HEK293 (cell line): ENCODE measurements around the gene MED6.

ENCODE experiments used
- CTCF ChIA-PET: fragments of 350-600 bp; formaldehyde crosslinking; extraction: SDS; loops from one replicate; lab custom pipeline; 2021; ENCODE audit warnings: antibody characterized with exemption; lab: Yijun Ruan, JAX
- POLR2A ChIA-PET: fragments of 300-600 bp; formaldehyde crosslinking; extraction: SDS; loops from one replicate; lab custom pipeline; 2020; ENCODE audit warnings: antibody characterized with exemption, inconsistent platforms; lab: Yijun Ruan, JAX
- H3K27ac ChIP-seq: fragments of 200-500 bp; sonication (Bioruptor generic); 2 replicates; pipeline ENCODE4 v1.5.1; 2014; ENCODE audit warnings: low read depth, low read length, control low read depth, inconsistent platforms; ENCODE audit errors: extremely low read depth
- H3K36me3 ChIP-seq, 2 experiments: fragments of 200-500 bp in 1 of 2; sonication (Bioruptor generic) in 1 of 2; 1 replicate in 1 of 2; 2 replicates in 1 of 2; pipeline ENCODE4 v1.5.1; 2014 to 2017; ENCODE audit warnings: inconsistent platforms in 2 of 2, low read length in 2 of 2; ENCODE audit not compliant: control insufficient read depth in 2 of 2, insufficient read depth in 1 of 2
- H3K4me1 ChIP-seq: fragments of 200-500 bp; sonication (Bioruptor generic); 2 replicates; pipeline ENCODE4 v1.5.1; 2014; ENCODE audit warnings: mild to moderate bottlenecking, low read length, inconsistent platforms; ENCODE audit not compliant: control insufficient read depth, insufficient read depth
- H3K4me3 ChIP-seq: 2 replicates; pipeline ENCODE4 v1.5.1; 2011; ENCODE audit warnings: low read depth, mild to moderate bottlenecking, control low read depth, low read length, moderate library complexity
- H3K9me3 ChIP-seq: fragments of 200-500 bp; sonication (Bioruptor generic); 2 replicates; pipeline ENCODE4 v1.5.1; 2014; ENCODE audit warnings: low read depth, low read length, inconsistent platforms; ENCODE audit not compliant: control insufficient read depth, insufficient read depth
- KLF7 ChIP-seq: fragments of 450-650 bp; formaldehyde crosslinking; IDR thresholded peaks from 2 replicates; pipeline ENCODE4 v1.5.1; 2016; ENCODE audit warnings: missing biosample characterization, missing genetic modification characterization, borderline replicate concordance
- KLF9 ChIP-seq: fragments of 450-650 bp; formaldehyde crosslinking; IDR thresholded peaks from 2 replicates; pipeline ENCODE4 v1.5.1; 2016; ENCODE audit warnings: missing biosample characterization, missing genetic modification characterization, low read depth
- PATZ1 ChIP-seq: fragments of 450-650 bp; formaldehyde crosslinking; IDR thresholded peaks from 2 replicates; pipeline ENCODE4 v1.5.1; 2016; ENCODE audit warnings: missing biosample characterization, missing genetic modification characterization
- YY2 ChIP-seq: fragments of 450-650 bp; formaldehyde crosslinking; IDR thresholded peaks from 2 replicates; pipeline ENCODE4 v1.5.1; 2016; ENCODE audit warnings: missing biosample characterization, missing genetic modification characterization
- ZBTB10 ChIP-seq: fragments of 450-650 bp; formaldehyde crosslinking; IDR thresholded peaks from 2 replicates; pipeline ENCODE4 v1.5.1; 2016; ENCODE audit warnings: missing biosample characterization, missing genetic modification characterization
- ZBTB20 ChIP-seq: fragments of 450-650 bp; formaldehyde crosslinking; IDR thresholded peaks from 2 replicates; pipeline ENCODE4 v1.5.1; 2016; ENCODE audit warnings: missing biosample characterization, missing genetic modification characterization
- ZBTB48 ChIP-seq: fragments of 450-650 bp; formaldehyde crosslinking; IDR thresholded peaks from 2 replicates; pipeline ENCODE4 v1.5.1; 2016; ENCODE audit warnings: missing biosample characterization, missing genetic modification characterization
- ZEB2 ChIP-seq: fragments of 450-650 bp; formaldehyde crosslinking; IDR thresholded peaks from 2 replicates; pipeline ENCODE4 v1.5.1; 2016; ENCODE audit warnings: missing biosample characterization, missing genetic modification characterization
- ZFP3 ChIP-seq: fragments of 450-650 bp; formaldehyde crosslinking; IDR thresholded peaks from 2 replicates; pipeline ENCODE4 v1.5.1; 2016; ENCODE audit warnings: low read depth, missing biosample characterization, missing genetic modification characterization
- ZFP69B ChIP-seq: fragments of 450-650 bp; formaldehyde crosslinking; IDR thresholded peaks from 2 replicates; pipeline ENCODE4 v1.5.1; 2016; ENCODE audit warnings: missing biosample characterization, missing genetic modification characterization
- ZIC2 ChIP-seq: fragments of 450-650 bp; formaldehyde crosslinking; IDR thresholded peaks from 2 replicates; pipeline ENCODE4 v1.5.1; 2016; ENCODE audit warnings: missing biosample characterization, missing genetic modification characterization
- ZNF112 ChIP-seq: fragments of 450-650 bp; formaldehyde crosslinking; IDR thresholded peaks from 2 replicates; pipeline ENCODE4 v1.5.0; 2017; ENCODE audit warnings: missing biosample characterization, missing genetic modification characterization
- ZNF146 ChIP-seq: fragments of 450-650 bp; formaldehyde crosslinking; IDR thresholded peaks from 2 replicates; pipeline ENCODE4 v1.5.1; 2016; ENCODE audit warnings: missing biosample characterization, missing genetic modification characterization
- ZNF2 ChIP-seq: fragments of 450-650 bp; formaldehyde crosslinking; IDR thresholded peaks from 2 replicates; pipeline ENCODE4 v1.5.1; 2016; ENCODE audit warnings: missing biosample characterization, missing genetic modification characterization
- ZNF214 ChIP-seq: fragments of 450-650 bp; formaldehyde crosslinking; IDR thresholded peaks from 2 replicates; pipeline ENCODE4 v1.5.1; 2017; ENCODE audit warnings: missing biosample characterization, mild to moderate bottlenecking, missing genetic modification characterization, borderline replicate concordance
- ZNF311 ChIP-seq: fragments of 450-650 bp; formaldehyde crosslinking; IDR thresholded peaks from 2 replicates; pipeline ENCODE4 v1.5.1; 2017; ENCODE audit warnings: missing biosample characterization, missing genetic modification characterization, borderline replicate concordance
- ZNF350 ChIP-seq: fragments of 450-650 bp; formaldehyde crosslinking; IDR thresholded peaks from 2 replicates; pipeline ENCODE4 v1.5.0; 2017; ENCODE audit warnings: missing biosample characterization, mild to moderate bottlenecking, missing genetic modification characterization
- ZNF404 ChIP-seq: fragments of 450-650 bp; formaldehyde crosslinking; IDR thresholded peaks from 2 replicates; pipeline ENCODE4 v1.5.1; 2017; ENCODE audit warnings: missing biosample characterization, missing genetic modification characterization
- ZNF423 ChIP-seq: fragments of 450-650 bp; formaldehyde crosslinking; IDR thresholded peaks from 2 replicates; pipeline ENCODE4 v1.5.1; 2016; ENCODE audit warnings: missing biosample characterization, missing genetic modification characterization
- ZNF48 ChIP-seq: fragments of 450-650 bp; formaldehyde crosslinking; IDR thresholded peaks from 2 replicates; pipeline ENCODE4 v1.5.1; 2016; ENCODE audit warnings: missing biosample characterization, missing genetic modification characterization
- ZNF501 ChIP-seq: fragments of 450-650 bp; formaldehyde crosslinking; IDR thresholded peaks from 2 replicates; pipeline ENCODE4 v1.5.1; 2016; ENCODE audit warnings: missing biosample characterization, missing genetic modification characterization
- ZNF514 ChIP-seq: fragments of 450-650 bp; formaldehyde crosslinking; IDR thresholded peaks from 2 replicates; pipeline ENCODE4 v1.5.1; 2016; ENCODE audit warnings: missing biosample characterization, missing genetic modification characterization
- ZNF521 ChIP-seq: fragments of 450-650 bp; formaldehyde crosslinking; IDR thresholded peaks from 2 replicates; pipeline ENCODE4 v1.5.1; 2017; ENCODE audit warnings: missing biosample characterization, mild to moderate bottlenecking, missing genetic modification characterization
- ZNF560 ChIP-seq: fragments of 450-650 bp; formaldehyde crosslinking; IDR thresholded peaks from 2 replicates; pipeline ENCODE4 v1.5.1; 2017; ENCODE audit warnings: missing biosample characterization, missing genetic modification characterization, borderline replicate concordance
- ZNF585B ChIP-seq: fragments of 450-650 bp; formaldehyde crosslinking; IDR thresholded peaks from 2 replicates; pipeline ENCODE4 v1.5.1; 2016; ENCODE audit warnings: missing biosample characterization, missing genetic modification characterization
- ZNF623 ChIP-seq: fragments of 450-650 bp; formaldehyde crosslinking; IDR thresholded peaks from 2 replicates; pipeline ENCODE4 v1.5.1; 2016; ENCODE audit warnings: missing biosample characterization, missing genetic modification characterization
- ZNF654 ChIP-seq: fragments of 450-650 bp; formaldehyde crosslinking; IDR thresholded peaks from 2 replicates; pipeline ENCODE4 v1.5.1; 2016; ENCODE audit warnings: low read depth, missing biosample characterization, missing genetic modification characterization
- ZNF664 ChIP-seq: fragments of 450-650 bp; formaldehyde crosslinking; IDR thresholded peaks from 2 replicates; pipeline ENCODE4 v1.5.1; 2016; ENCODE audit warnings: missing biosample characterization, missing genetic modification characterization
- ZNF677 ChIP-seq: fragments of 450-650 bp; IDR thresholded peaks from 2 replicates; pipeline ENCODE4 v1.5.0; 2018; ENCODE audit warnings: missing biosample characterization, mild to moderate bottlenecking, missing genetic modification characterization, moderate library complexity
- ZNF704 ChIP-seq: fragments of 450-650 bp; formaldehyde crosslinking; IDR thresholded peaks from 2 replicates; pipeline ENCODE4 v1.5.1; 2016; ENCODE audit warnings: missing biosample characterization, missing genetic modification characterization
- ZNF777 ChIP-seq: fragments of 450-650 bp; formaldehyde crosslinking; IDR thresholded peaks from 2 replicates; pipeline ENCODE4 v1.5.1; 2017; ENCODE audit warnings: missing biosample characterization, missing genetic modification characterization, borderline replicate concordance
- ZSCAN23 ChIP-seq: fragments of 450-650 bp; formaldehyde crosslinking; IDR thresholded peaks from 2 replicates; pipeline ENCODE4 v1.5.1; 2016; ENCODE audit warnings: missing biosample characterization, missing genetic modification characterization

Gene MED6

GRCh38 chr14:70641548-70642302 is 41.3 kb upstream of the MED6 start, which contains the start of gene TTC9 (continued):
- TF ChIP-seq KLF9 (tag by site-specific recombination) (peak; percentile 37; the same call in 1 of the 2 replicates), ZNF623 (tag by site-specific recombination) (no peak), ZNF664 (no peak), ZNF677 (no peak), ZNF560 (tag by site-specific recombination) (no peak), ZNF514 (tag by site-specific recombination) (no peak), KLF7 (no peak), ZNF423 (tag by site-specific recombination) (no peak)
- TF ChIP-seq, all 188 proteins: peak for 17

- H3K27ac ChIP-seq = peak overlapping the region; percentile 74; the same call in 1 of the 2 replicates
- TF ChIP-seq ZNF521 (tag by site-specific recombination) (no peak), ZEB2 (peak; percentile 60), ZNF112 (no peak), ZNF350 (tag by site-specific recombination) (no peak), PATZ1 (tag by site-specific recombination) (no peak), YY2 (no peak), ZSCAN23 (tag by site-specific recombination) (no peak), ZNF704 (tag by site-specific recombination) (no peak), ZNF311 (tag by site-specific recombination) (no peak), ZNF214 (no peak), ZNF585B (tag by site-specific recombination) (no peak), ZNF501 (tag by site-specific recombination) (no peak), ZNF404 (tag by site-specific recombination) (no peak), ZFP69B (tag by site-specific recombination) (peak; percentile 21; the same call in 1 of the 2 replicates), ZNF48 (tag by site-specific recombination) (no peak), ZNF654 (tag by site-specific recombination) (no peak), ZNF146 (tag by site-specific recombination) (0 out of 2 replicates have a peak, but pooled peaks have one; percentile 3), ZFP3 (no peak), ZBTB20 (peak; percentile 56; the same call in 1 of the 2 replicates), ZIC2 (peak; percentile 40; the same call in 1 of the 2 replicates), ZBTB48 (tag by site-specific recombination) (0 out of 2 replicates have a peak, but pooled peaks have one; percentile 10), ZBTB10 (tag by site-specific recombination) (peak; percentile 59; the same call in 1 of the 2 replicates), ZNF777 (tag by site-specific recombination) (0 out of 2 replicates have a peak, but pooled peaks have one; percentile 20), ZNF2 (peak; percentile 36; the same call in 1 of the 2 replicates), ZNF560 (tag by site-specific recombination) (no peak)
Observed at GRCh38 chr14:70640938-70641547, 40.6 kb upstream of the MED6 start.

More at GRCh38 chr14:70640938-70641547, 40.6 kb upstream of the MED6 start:
- Histone ChIP-seq H3K36me3 (no peaks in the 10 kb centered on the region), H3K4me1 (peaks cover 9% of the 10 kb centered on the region; the same call in 1 of the 2 replicates), H3K9me3 (no peaks in the 10 kb centered on the region), H3K4me3 (peak overlapping the region; percentile 71)
- ChIA-PET CTCF (interaction anchor here (0.6 to 1.3 kb wide), 4 partner anchors 13 to 555 kb away, joined by 3 to 5 read pairs (median 3); no protein-coding TSS in a partner anchor), POLR2A (interaction anchor here (0.6 to 1.8 kb wide), 4 partner anchors 41 to 1075 kb away, joined by 3 to 9 read pairs (median 4); partner anchors contain the start of gene MAP3K9)
